GM23338 (cell line): Measurements from ENCODE around the gene CD19. TPM values are rescaled to one million over a fixed set of nuclear protein-coding genes. Genes with fewer than 3 reads are reported as not detected.

Experiments used
- ATAC-seq: fragments of 200-7000 bp; cut with Tn5 transposase; 3 replicates; pipeline ENCODE4 v1.9.1; 2020
- DNase-seq: peaks from one replicate; pipeline ENCODE4 v3.0.0-alpha.2; 2015; ENCODE audit warnings: low spot score
- H2AFZ ChIP-seq: fragments of 200-600 bp; sonication (generic); 2 replicates; pipeline ENCODE4 v1.8.0; 2016; ENCODE audit warnings: antibody characterized with exemption, mild to moderate bottlenecking, moderate library complexity
- H3F3A ChIP-seq: fragments of 200-600 bp; sonication (generic); replicated peaks from 2 replicates; pipeline ENCODE4 v1.8.0; 2017; ENCODE audit warnings: antibody characterized with exemption, mixed run types, low read depth
- H3K27ac ChIP-seq: fragments of 200-600 bp; sonication (generic); 2 replicates; pipeline ENCODE4 v1.6.1; 2016; ENCODE audit warnings: low read depth
- H3K27me3 ChIP-seq: fragments of 200-600 bp; sonication (generic); 2 replicates; pipeline ENCODE4 v1.8.0; 2016; ENCODE audit warnings: mild to moderate bottlenecking, mixed run types, moderate library complexity; ENCODE audit not compliant: insufficient read depth
- H3K36me3 ChIP-seq: fragments of 200-600 bp; sonication (generic); 2 replicates; pipeline ENCODE4 v1.8.0; 2016; ENCODE audit warnings: mild to moderate bottlenecking; ENCODE audit not compliant: insufficient read depth
- H3K4me1 ChIP-seq: fragments of 200-600 bp; sonication (generic); 2 replicates; pipeline ENCODE4 v1.8.0; 2016; ENCODE audit warnings: mild to moderate bottlenecking, moderate library complexity; ENCODE audit not compliant: insufficient read depth
- H3K4me2 ChIP-seq: fragments of 200-600 bp; sonication (generic); 2 replicates; pipeline ENCODE4 v1.7.1; 2017; ENCODE audit warnings: mixed run types
- H3K4me3 ChIP-seq: fragments of 200-600 bp; sonication (generic); 2 replicates; pipeline ENCODE4 v1.6.1; 2016; ENCODE audit warnings: mixed run types
- H3K79me2 ChIP-seq: fragments of 200-600 bp; sonication (generic); replicated peaks from 2 replicates; pipeline ENCODE4 v1.8.0; 2017; ENCODE audit warnings: mild to moderate bottlenecking; ENCODE audit not compliant: insufficient read depth
- H3K9me2 ChIP-seq: fragments of 200-600 bp; sonication (generic); 2 replicates; pipeline ENCODE4 v1.8.0; 2017; ENCODE audit not compliant: insufficient read depth
- H4K20me1 ChIP-seq: fragments of 200-600 bp; sonication (generic); replicated peaks from 2 replicates; pipeline ENCODE4 v1.8.0; 2017; ENCODE audit warnings: mild to moderate bottlenecking; ENCODE audit not compliant: insufficient read depth
- H3K27ac Mint-ChIP-seq: 2 replicates; pipeline ENCODE4 v1.8.0; 2020; ENCODE audit warnings: inconsistent platforms, mild to moderate bottlenecking, moderate library complexity, mixed read lengths
- H3K27me3 Mint-ChIP-seq: 3 replicates; pipeline ENCODE4 v1.8.0; 2022; ENCODE audit warnings: low read depth, mild to moderate bottlenecking, moderate library complexity, mixed read lengths, inconsistent platforms; ENCODE audit not compliant: insufficient read depth, poor library complexity
- H3K36me3 Mint-ChIP-seq: 3 replicates; pipeline ENCODE4 v1.8.0; 2021; ENCODE audit warnings: low read depth, mild to moderate bottlenecking, inconsistent platforms, moderate library complexity, mixed read lengths
- H3K4me1 Mint-ChIP-seq: 3 replicates; pipeline ENCODE4 v1.8.0; 2020; ENCODE audit warnings: mild to moderate bottlenecking, inconsistent platforms, mixed read lengths
- H3K4me3 Mint-ChIP-seq: 3 replicates; pipeline ENCODE4 v1.8.0; 2021; ENCODE audit warnings: moderate library complexity, mild to moderate bottlenecking, inconsistent platforms, mixed read lengths
- H3K9me3 Mint-ChIP-seq: 3 replicates; pipeline ENCODE4 v1.8.0; 2020; ENCODE audit warnings: moderate library complexity, mild to moderate bottlenecking, inconsistent platforms, mixed read lengths
- CREB1 ChIP-seq: fragments of 250-450 bp; sonication (Bioruptor Pico); IDR thresholded peaks from 2 replicates; pipeline ENCODE4 v1.5.0; 2020; ENCODE audit warnings: low read depth, mild to moderate bottlenecking, moderate library complexity
- EZH2 ChIP-seq: fragments of 200-600 bp; sonication (generic); IDR thresholded peaks from one replicate; pipeline ENCODE4 v1.8.0; 2017; ENCODE audit warnings: antibody characterized with exemption, mild to moderate bottlenecking, low read depth; ENCODE audit not compliant: unreplicated experiment
- EZH2phosphoT487 ChIP-seq: fragments of 200-600 bp; sonication (generic); IDR thresholded peaks from one replicate; pipeline ENCODE4 v1.8.1; 2018; ENCODE audit warnings: antibody characterized with exemption; ENCODE audit not compliant: unreplicated experiment
- JUNB ChIP-seq: IDR thresholded peaks from one replicate; pipeline ENCODE4 v1.6.1; 2016; ENCODE audit warnings: antibody characterized with exemption; ENCODE audit not compliant: unreplicated experiment
- NANOG ChIP-seq: IDR thresholded peaks from 2 replicates; pipeline ENCODE4 v1.6.1; 2016; ENCODE audit warnings: antibody characterized with exemption, borderline replicate concordance
- POLR2AphosphoS5 ChIP-seq: IDR thresholded peaks from 2 replicates; pipeline ENCODE4 v1.6.1; 2016; ENCODE audit warnings: antibody characterized with exemption, low read depth
- STAT1 ChIP-seq: IDR thresholded peaks from one replicate; pipeline ENCODE4 v1.6.1; 2016; ENCODE audit warnings: antibody characterized with exemption; ENCODE audit not compliant: unreplicated experiment
- ZNF114 ChIP-seq: fragments of 250-450 bp; sonication (Bioruptor Pico); IDR thresholded peaks from 2 replicates; pipeline ENCODE4 v1.5.0; 2020; ENCODE audit warnings: mild to moderate bottlenecking, moderate library complexity
- ZNF331 ChIP-seq: fragments of 250-450 bp; sonication (Bioruptor Pico); IDR thresholded peaks from 2 replicates; pipeline ENCODE4 v1.5.0; 2020; ENCODE audit warnings: low read depth, mild to moderate bottlenecking, moderate library complexity
- polyA plus RNA-seq: library from polyadenylated mRNA; unstranded; fragments of >200 nt; fragmentation: Nextera tagmentation; extraction: Ambion mirVana; gene quantifications from 2 replicates; pipeline ENCODE4 v1.2.1, GENCODE V29; 2016
- total RNA-seq: library from RNA; depleted of rRNA; stranded (reverse); fragments of >200 nt; shearing (Covaris generic); gene quantifications from 2 replicates; pipeline ENCODE4 v1.2.3, GENCODE V29; 2014
- TF ChIP-seq, protein P1 (sequence below): IDR thresholded peaks from one replicate; pipeline ENCODE4 v1.6.1; 2018; ENCODE audit warnings: antibody characterized with exemption; ENCODE audit not compliant: unreplicated experiment
- TF ChIP-seq, protein P2 (sequence below): IDR thresholded peaks from 2 replicates; pipeline ENCODE4 v1.6.1; 2016; ENCODE audit warnings: antibody characterized with exemption
- TF ChIP-seq, protein P3 (sequence below), 2 experiments: fragments of 200-600 bp in 1 of 2; sonication (generic) in 1 of 2; conservative IDR thresholded peaks; 2 replicates each; pipeline versions ENCODE4 v1.5.1 to v1.6.1; 2016 to 2017; ENCODE audit warnings: antibody characterized with exemption in 2 of 2, low read depth in 2 of 2, mild to moderate bottlenecking in 2 of 2, moderate library complexity in 1 of 2
- TF ChIP-seq, protein P4 (sequence below): fragments of 250-450 bp; sonication (Bioruptor Pico); IDR thresholded peaks from 2 replicates; pipeline ENCODE4 v1.5.0; 2020; ENCODE audit warnings: mild to moderate bottlenecking, moderate library complexity

The CD19 gene
- total and polyA plus RNA-seq, 2 experiments from 2014 or later, result 0.83 to 1.9 TPM

DNA sequence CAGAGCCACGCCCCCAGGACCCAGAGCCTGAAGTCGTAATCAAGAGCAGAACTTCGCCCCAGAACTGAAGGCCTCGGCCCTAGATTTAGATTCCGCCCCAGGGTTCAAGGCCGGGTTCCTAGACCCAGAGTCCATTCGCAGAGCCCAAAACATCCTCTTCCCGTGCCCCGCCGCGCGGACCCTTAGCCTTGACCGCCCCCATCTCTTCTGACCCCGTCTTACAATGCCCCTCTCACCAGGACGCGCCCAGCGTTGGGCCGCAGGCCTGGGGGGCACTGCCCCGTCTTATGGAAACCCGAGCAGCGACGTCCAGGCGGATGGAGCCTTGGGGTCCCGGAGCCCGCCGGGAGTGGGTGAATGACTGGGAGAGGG, 5.0 kb downstream of the CD19 start:
- Mint-ChIP-seq H3K27ac (no peak overlapping the region), H3K27me3 (peaks cover 20% of the 10 kb centered on the region), H3K36me3 (no peaks in the 10 kb centered on the region), H3K4me1 (peaks cover 4% of the 10 kb centered on the region; the same call in 2 of the 3 replicates), H3K4me3 (no peak overlapping the region), H3K9me3 (no peaks in the 10 kb centered on the region)
- Histone ChIP-seq H3K4me2 (0 out of 2 replicates have a peak overlapping the region, but pooled peaks have one; percentile 52), H3K36me3 (no peaks in the 10 kb centered on the region), H3K4me3 (no peak overlapping the region), H3K9me2 (no peaks in the 10 kb centered on the region), H3K27me3 (no peaks in the 10 kb centered on the region), H3K4me1 (peaks cover 2% of the 10 kb centered on the region; the same call in 1 of the 2 replicates), H3K79me2 (no peaks in the 10 kb centered on the region), H3K27ac (no peak overlapping the region), H3F3A (no peaks in the 10 kb centered on the region), H4K20me1 (no peaks in the 10 kb centered on the region), H2AFZ (peak overlapping the region; percentile 92)
- ATAC-seq (no peak), DNase-seq (no peak)
- TF ChIP-seq, protein P1, sequence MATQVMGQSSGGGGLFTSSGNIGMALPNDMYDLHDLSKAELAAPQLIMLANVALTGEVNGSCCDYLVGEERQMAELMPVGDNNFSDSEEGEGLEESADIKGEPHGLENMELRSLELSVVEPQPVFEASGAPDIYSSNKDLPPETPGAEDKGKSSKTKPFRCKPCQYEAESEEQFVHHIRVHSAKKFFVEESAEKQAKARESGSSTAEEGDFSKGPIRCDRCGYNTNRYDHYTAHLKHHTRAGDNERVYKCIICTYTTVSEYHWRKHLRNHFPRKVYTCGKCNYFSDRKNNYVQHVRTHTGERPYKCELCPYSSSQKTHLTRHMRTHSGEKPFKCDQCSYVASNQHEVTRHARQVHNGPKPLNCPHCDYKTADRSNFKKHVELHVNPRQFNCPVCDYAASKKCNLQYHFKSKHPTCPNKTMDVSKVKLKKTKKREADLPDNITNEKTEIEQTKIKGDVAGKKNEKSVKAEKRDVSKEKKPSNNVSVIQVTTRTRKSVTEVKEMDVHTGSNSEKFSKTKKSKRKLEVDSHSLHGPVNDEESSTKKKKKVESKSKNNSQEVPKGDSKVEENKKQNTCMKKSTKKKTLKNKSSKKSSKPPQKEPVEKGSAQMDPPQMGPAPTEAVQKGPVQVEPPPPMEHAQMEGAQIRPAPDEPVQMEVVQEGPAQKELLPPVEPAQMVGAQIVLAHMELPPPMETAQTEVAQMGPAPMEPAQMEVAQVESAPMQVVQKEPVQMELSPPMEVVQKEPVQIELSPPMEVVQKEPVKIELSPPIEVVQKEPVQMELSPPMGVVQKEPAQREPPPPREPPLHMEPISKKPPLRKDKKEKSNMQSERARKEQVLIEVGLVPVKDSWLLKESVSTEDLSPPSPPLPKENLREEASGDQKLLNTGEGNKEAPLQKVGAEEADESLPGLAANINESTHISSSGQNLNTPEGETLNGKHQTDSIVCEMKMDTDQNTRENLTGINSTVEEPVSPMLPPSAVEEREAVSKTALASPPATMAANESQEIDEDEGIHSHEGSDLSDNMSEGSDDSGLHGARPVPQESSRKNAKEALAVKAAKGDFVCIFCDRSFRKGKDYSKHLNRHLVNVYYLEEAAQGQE, result no peak
- TF ChIP-seq JUNB, result no peak
- no peak for TF ChIP-seq EZH2phosphoT487
- TF ChIP-seq, protein P2, sequence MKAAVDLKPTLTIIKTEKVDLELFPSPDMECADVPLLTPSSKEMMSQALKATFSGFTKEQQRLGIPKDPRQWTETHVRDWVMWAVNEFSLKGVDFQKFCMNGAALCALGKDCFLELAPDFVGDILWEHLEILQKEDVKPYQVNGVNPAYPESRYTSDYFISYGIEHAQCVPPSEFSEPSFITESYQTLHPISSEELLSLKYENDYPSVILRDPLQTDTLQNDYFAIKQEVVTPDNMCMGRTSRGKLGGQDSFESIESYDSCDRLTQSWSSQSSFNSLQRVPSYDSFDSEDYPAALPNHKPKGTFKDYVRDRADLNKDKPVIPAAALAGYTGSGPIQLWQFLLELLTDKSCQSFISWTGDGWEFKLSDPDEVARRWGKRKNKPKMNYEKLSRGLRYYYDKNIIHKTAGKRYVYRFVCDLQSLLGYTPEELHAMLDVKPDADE, result no peak
- TF ChIP-seq, protein P3, sequence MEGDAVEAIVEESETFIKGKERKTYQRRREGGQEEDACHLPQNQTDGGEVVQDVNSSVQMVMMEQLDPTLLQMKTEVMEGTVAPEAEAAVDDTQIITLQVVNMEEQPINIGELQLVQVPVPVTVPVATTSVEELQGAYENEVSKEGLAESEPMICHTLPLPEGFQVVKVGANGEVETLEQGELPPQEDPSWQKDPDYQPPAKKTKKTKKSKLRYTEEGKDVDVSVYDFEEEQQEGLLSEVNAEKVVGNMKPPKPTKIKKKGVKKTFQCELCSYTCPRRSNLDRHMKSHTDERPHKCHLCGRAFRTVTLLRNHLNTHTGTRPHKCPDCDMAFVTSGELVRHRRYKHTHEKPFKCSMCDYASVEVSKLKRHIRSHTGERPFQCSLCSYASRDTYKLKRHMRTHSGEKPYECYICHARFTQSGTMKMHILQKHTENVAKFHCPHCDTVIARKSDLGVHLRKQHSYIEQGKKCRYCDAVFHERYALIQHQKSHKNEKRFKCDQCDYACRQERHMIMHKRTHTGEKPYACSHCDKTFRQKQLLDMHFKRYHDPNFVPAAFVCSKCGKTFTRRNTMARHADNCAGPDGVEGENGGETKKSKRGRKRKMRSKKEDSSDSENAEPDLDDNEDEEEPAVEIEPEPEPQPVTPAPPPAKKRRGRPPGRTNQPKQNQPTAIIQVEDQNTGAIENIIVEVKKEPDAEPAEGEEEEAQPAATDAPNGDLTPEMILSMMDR (conservative IDR thresholded peaks at IDR 0.05; ENCODE audit: low read depth in 2 of 2), result no peak
- no peak for TF ChIP-seq POLR2AphosphoS5
- TF ChIP-seq, protein P4, sequence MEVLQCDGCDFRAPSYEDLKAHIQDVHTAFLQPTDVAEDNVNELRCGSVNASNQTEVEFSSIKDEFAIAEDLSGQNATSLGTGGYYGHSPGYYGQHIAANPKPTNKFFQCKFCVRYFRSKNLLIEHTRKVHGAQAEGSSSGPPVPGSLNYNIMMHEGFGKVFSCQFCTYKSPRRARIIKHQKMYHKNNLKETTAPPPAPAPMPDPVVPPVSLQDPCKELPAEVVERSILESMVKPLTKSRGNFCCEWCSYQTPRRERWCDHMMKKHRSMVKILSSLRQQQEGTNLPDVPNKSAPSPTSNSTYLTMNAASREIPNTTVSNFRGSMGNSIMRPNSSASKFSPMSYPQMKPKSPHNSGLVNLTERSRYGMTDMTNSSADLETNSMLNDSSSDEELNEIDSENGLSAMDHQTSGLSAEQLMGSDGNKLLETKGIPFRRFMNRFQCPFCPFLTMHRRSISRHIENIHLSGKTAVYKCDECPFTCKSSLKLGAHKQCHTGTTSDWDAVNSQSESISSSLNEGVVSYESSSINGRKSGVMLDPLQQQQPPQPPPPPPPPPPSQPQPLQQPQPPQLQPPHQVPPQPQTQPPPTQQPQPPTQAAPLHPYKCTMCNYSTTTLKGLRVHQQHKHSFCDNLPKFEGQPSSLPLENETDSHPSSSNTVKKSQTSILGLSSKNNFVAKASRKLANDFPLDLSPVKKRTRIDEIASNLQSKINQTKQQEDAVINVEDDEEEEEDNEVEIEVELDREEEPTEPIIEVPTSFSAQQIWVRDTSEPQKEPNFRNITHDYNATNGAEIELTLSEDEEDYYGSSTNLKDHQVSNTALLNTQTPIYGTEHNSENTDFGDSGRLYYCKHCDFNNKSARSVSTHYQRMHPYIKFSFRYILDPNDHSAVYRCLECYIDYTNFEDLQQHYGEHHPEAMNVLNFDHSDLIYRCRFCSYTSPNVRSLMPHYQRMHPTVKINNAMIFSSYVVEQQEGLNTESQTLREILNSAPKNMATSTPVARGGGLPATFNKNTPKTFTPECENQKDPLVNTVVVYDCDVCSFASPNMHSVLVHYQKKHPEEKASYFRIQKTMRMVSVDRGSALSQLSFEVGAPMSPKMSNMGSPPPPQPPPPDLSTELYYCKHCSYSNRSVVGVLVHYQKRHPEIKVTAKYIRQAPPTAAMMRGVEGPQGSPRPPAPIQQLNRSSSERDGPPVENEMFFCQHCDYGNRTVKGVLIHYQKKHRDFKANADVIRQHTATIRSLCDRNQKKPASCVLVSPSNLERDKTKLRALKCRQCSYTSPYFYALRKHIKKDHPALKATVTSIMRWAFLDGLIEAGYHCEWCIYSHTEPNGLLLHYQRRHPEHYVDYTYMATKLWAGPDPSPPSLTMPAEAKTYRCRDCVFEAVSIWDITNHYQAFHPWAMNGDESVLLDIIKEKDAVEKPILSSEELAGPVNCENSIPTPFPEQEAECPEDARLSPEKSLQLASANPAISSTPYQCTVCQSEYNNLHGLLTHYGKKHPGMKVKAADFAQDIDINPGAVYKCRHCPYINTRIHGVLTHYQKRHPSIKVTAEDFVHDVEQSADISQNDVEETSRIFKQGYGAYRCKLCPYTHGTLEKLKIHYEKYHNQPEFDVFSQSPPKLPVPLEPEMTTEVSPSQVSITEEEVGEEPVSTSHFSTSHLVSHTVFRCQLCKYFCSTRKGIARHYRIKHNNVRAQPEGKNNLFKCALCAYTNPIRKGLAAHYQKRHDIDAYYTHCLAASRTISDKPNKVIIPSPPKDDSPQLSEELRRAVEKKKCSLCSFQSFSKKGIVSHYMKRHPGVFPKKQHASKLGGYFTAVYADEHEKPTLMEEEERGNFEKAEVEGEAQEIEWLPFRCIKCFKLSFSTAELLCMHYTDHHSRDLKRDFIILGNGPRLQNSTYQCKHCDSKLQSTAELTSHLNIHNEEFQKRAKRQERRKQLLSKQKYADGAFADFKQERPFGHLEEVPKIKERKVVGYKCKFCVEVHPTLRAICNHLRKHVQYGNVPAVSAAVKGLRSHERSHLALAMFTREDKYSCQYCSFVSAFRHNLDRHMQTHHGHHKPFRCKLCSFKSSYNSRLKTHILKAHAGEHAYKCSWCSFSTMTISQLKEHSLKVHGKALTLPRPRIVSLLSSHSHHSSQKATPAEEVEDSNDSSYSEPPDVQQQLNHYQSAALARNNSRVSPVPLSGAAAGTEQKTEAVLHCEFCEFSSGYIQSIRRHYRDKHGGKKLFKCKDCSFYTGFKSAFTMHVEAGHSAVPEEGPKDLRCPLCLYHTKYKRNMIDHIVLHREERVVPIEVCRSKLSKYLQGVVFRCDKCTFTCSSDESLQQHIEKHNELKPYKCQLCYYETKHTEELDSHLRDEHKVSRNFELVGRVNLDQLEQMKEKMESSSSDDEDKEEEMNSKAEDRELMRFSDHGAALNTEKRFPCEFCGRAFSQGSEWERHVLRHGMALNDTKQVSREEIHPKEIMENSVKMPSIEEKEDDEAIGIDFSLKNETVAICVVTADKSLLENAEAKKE (CRISPR knock-in tag), result no peak
- TF ChIP-seq STAT1, result no peak
- TF ChIP-seq CREB1 (CRISPR knock-in tag), result no peak
- no peak for TF ChIP-seq NANOG
- no peak for TF ChIP-seq EZH2
- TF ChIP-seq ZNF331 (CRISPR knock-in tag), result no peak
- no peak for TF ChIP-seq ZNF114
